ENCODE measurements around the gene PRDM11. TPM values are rescaled to one million over a fixed set of nuclear protein-coding genes. Genes with fewer than 3 reads are reported as not detected.

PRDM11 gene
- total and polyA plus RNA-seq, 2 experiments from 2014 or later: 0.24 to 3.7 TPM

- Histone ChIP-seq H3K4me3 (peak overlapping the region; percentile 95), H3K4me2 (ENCODE audit: unreplicated experiment) (peak overlapping the region; percentile 91), H3K79me2 (ENCODE audit: insufficient read depth) (peaks cover 43% of the 10 kb centered on the region), H2AFZ (peak overlapping the region; percentile 89), H4K20me1 (ENCODE audit: insufficient read depth) (no peaks in the 10 kb centered on the region), H3K9me2 (ENCODE audit: insufficient read depth) (no peaks in the 10 kb centered on the region), H3K9me3 (ENCODE audit: low read depth) (no peaks in the 10 kb centered on the region), H3K36me3 (ENCODE audit: low read depth) (no peaks in the 10 kb centered on the region), H3K27ac (peak overlapping the region; percentile 48), H3K9ac (peak overlapping the region; percentile 81), H3K4me1 (ENCODE audit: insufficient read depth) (0 out of 2 replicates have a peak, but pooled peaks cover 7% of the 10 kb centered on the region), H3K27me3 (replicated peaks; ENCODE audit: insufficient read depth) (0 out of 2 replicates have a peak, but pooled peaks cover 3% of the 10 kb centered on the region), H3F3A (ENCODE audit: insufficient read depth) (peaks cover 6% of the 10 kb centered on the region; the same call in 1 of the 2 replicates)
- peak; percentile 98 for DNase-seq
- no peak for TF ChIP-seq EZH2phosphoT487 (IDR thresholded peaks at IDR 0.05; ENCODE audit: insufficient read depth, low read depth)
- no peak for TF ChIP-seq EZH2 (IDR thresholded peaks at IDR 0.05; ENCODE audit: insufficient read depth, poor library complexity, severe bottlenecking)
- in situ Hi-C loops (cut with MboI): no loop called here
- WGBS, 2 experiments (ENCODE audit: low coverage in 1 of 2, low lambda C conversion rate in 2 of 2, missing lambda C conversion rate in 2 of 2): 1 to 2% methylated on average over 44 to 62 of the region's 88 CpGs
Observed at GRCh38 chr11:45147017-45147728, 734 bp downstream of the PRDM11 start.

- peak; percentile 11 for DNase-seq
- Histone ChIP-seq H3F3A (ENCODE audit: insufficient read depth) (peaks cover 6% of the 10 kb centered on the region; the same call in 1 of the 2 replicates), H2AFZ (peak overlapping the region; percentile 89), H3K79me2 (ENCODE audit: insufficient read depth) (peaks cover 43% of the 10 kb centered on the region), H3K27me3 (replicated peaks; ENCODE audit: insufficient read depth) (0 out of 2 replicates have a peak, but pooled peaks cover 3% of the 10 kb centered on the region), H3K4me1 (ENCODE audit: insufficient read depth) (0 out of 2 replicates have a peak, but pooled peaks cover 7% of the 10 kb centered on the region), H3K27ac (no peak overlapping the region), H3K9me2 (ENCODE audit: insufficient read depth) (no peaks in the 10 kb centered on the region), H3K36me3 (ENCODE audit: low read depth) (no peaks in the 10 kb centered on the region), H3K9me3 (ENCODE audit: low read depth) (no peaks in the 10 kb centered on the region), H4K20me1 (ENCODE audit: insufficient read depth) (no peaks in the 10 kb centered on the region), H3K4me2 (ENCODE audit: unreplicated experiment) (peak overlapping the region; percentile 91), H3K4me3 (peak overlapping the region; percentile 95), H3K9ac (peak overlapping the region; percentile 81)
- TF ChIP-seq EZH2phosphoT487 (IDR thresholded peaks at IDR 0.05; ENCODE audit: insufficient read depth, low read depth): no peak
- no peak for TF ChIP-seq EZH2 (IDR thresholded peaks at IDR 0.05; ENCODE audit: insufficient read depth, poor library complexity, severe bottlenecking)
- WGBS, 2 experiments (ENCODE audit: low coverage in 1 of 2, low lambda C conversion rate in 2 of 2, missing lambda C conversion rate in 2 of 2): 69 to 70% methylated on average over 12 of the region's 12 CpGs
- in situ Hi-C loops (cut with MboI): no loop called here
Observed at GRCh38 chr11:45147891-45148675, 1.6 kb downstream of the PRDM11 start.

GRCh38 chr11:45149483-45150056 lies 3.1 kb downstream of the PRDM11 start:
- TF ChIP-seq EZH2 (IDR thresholded peaks at IDR 0.05; ENCODE audit: insufficient read depth, poor library complexity, severe bottlenecking) (no peak), EZH2phosphoT487 (IDR thresholded peaks at IDR 0.05; ENCODE audit: insufficient read depth, low read depth) (no peak)
- H3K9me2 ChIP-seq (ENCODE audit: insufficient read depth): no peaks in the 10 kb centered on the region
- 0 out of 2 replicates have a peak, but pooled peaks cover 3% of the 10 kb centered on the region for H3K27me3 ChIP-seq (replicated peaks; ENCODE audit: insufficient read depth)
- no peak overlapping the region for H2AFZ ChIP-seq
- in situ Hi-C loops (cut with MboI): no loop called here
- peaks cover 6% of the 10 kb centered on the region; the same call in 1 of the 2 replicates for H3F3A ChIP-seq (ENCODE audit: insufficient read depth)
- WGBS, 2 experiments (ENCODE audit: low coverage in 1 of 2, low lambda C conversion rate in 2 of 2, missing lambda C conversion rate in 2 of 2): 91 to 94% methylated on average over 8 of the region's 8 CpGs
- no peak overlapping the region for H3K27ac ChIP-seq
- 0 out of 2 replicates have a peak, but pooled peaks cover 7% of the 10 kb centered on the region for H3K4me1 ChIP-seq (ENCODE audit: insufficient read depth)
- no peak overlapping the region for H3K4me2 ChIP-seq (ENCODE audit: unreplicated experiment)
- peaks cover 43% of the 10 kb centered on the region for H3K79me2 ChIP-seq (ENCODE audit: insufficient read depth)
- no peak overlapping the region for H3K9ac ChIP-seq
- H3K9me3 ChIP-seq (ENCODE audit: low read depth): no peaks in the 10 kb centered on the region
- DNase-seq: no peak
- H4K20me1 ChIP-seq (ENCODE audit: insufficient read depth): no peaks in the 10 kb centered on the region
- no peaks in the 10 kb centered on the region for H3K36me3 ChIP-seq (ENCODE audit: low read depth)
- H3K4me3 ChIP-seq: no peak overlapping the region

- no peak overlapping the region for H3K4me3 ChIP-seq
- no peaks in the 10 kb centered on the region for H3K9me3 ChIP-seq (ENCODE audit: low read depth)
- H3F3A ChIP-seq (ENCODE audit: insufficient read depth): peaks cover 6% of the 10 kb centered on the region; the same call in 1 of the 2 replicates
- in situ Hi-C loops (cut with MboI): no loop called here
- no peak overlapping the region for H2AFZ ChIP-seq
- no peaks in the 10 kb centered on the region for H3K36me3 ChIP-seq (ENCODE audit: low read depth)
- TF ChIP-seq EZH2phosphoT487 (IDR thresholded peaks at IDR 0.05; ENCODE audit: insufficient read depth, low read depth): no peak
- no peak for TF ChIP-seq EZH2 (IDR thresholded peaks at IDR 0.05; ENCODE audit: insufficient read depth, poor library complexity, severe bottlenecking)
- 75 to 84% methylated on average over 2 of the region's 2 CpGs for WGBS, 2 experiments (ENCODE audit: low coverage in 1 of 2, low lambda C conversion rate in 2 of 2, missing lambda C conversion rate in 2 of 2)
- DNase-seq: no peak
- H3K9ac ChIP-seq: no peak overlapping the region
- H3K4me1 ChIP-seq (ENCODE audit: insufficient read depth): 0 out of 2 replicates have a peak, but pooled peaks cover 6% of the 10 kb centered on the region
- H3K27me3 ChIP-seq (replicated peaks; ENCODE audit: insufficient read depth): no peaks in the 10 kb centered on the region
- H3K79me2 ChIP-seq (ENCODE audit: insufficient read depth): peaks cover 43% of the 10 kb centered on the region
- no peak overlapping the region for H3K27ac ChIP-seq
- H4K20me1 ChIP-seq (ENCODE audit: insufficient read depth): no peaks in the 10 kb centered on the region
- H3K9me2 ChIP-seq (ENCODE audit: insufficient read depth): no peaks in the 10 kb centered on the region
- H3K4me2 ChIP-seq (ENCODE audit: unreplicated experiment): no peak overlapping the region
Observed at GRCh38 chr11:45150301-45150700, 3.9 kb downstream of the PRDM11 start.
